ENCODE data around the gene CEP72. TPM values are rescaled to one million over a fixed set of nuclear protein-coding genes. Genes with fewer than 3 reads are reported as not detected.

The CEP72 gene
- total and polyA plus RNA-seq, 2 experiments from 2014 or later: 3.2 to 4.2 TPM

DNA sequence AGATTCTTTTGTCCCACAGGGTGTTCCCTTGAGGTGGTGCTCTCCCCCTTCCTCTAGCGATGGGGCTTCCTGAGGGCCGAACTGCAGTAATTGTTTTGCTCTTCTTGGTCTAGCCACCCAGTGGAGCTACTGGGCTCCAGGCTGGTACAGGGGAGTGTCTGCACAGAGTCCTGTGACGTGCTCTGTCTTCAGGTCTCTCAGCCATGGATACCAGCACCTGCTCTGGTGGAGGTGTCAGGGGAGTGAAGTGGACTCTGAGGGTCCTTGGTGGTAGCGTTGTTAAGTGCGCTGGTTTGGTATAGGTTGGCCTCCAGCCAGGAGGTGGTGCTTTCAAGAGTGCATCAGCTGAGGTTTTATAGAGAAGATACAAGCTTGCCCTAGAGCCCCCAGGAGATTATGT, 20.4 kb upstream of the CEP72 start:
- TF ChIP-seq EZH2phosphoT487 (IDR thresholded peaks at IDR 0.05; ENCODE audit: low read depth, severe bottlenecking, unreplicated experiment): no peak
- TF ChIP-seq EZH2 (IDR thresholded peaks at IDR 0.05; ENCODE audit: borderline replicate concordance): no peak
- TF ChIP-seq, protein P1, sequence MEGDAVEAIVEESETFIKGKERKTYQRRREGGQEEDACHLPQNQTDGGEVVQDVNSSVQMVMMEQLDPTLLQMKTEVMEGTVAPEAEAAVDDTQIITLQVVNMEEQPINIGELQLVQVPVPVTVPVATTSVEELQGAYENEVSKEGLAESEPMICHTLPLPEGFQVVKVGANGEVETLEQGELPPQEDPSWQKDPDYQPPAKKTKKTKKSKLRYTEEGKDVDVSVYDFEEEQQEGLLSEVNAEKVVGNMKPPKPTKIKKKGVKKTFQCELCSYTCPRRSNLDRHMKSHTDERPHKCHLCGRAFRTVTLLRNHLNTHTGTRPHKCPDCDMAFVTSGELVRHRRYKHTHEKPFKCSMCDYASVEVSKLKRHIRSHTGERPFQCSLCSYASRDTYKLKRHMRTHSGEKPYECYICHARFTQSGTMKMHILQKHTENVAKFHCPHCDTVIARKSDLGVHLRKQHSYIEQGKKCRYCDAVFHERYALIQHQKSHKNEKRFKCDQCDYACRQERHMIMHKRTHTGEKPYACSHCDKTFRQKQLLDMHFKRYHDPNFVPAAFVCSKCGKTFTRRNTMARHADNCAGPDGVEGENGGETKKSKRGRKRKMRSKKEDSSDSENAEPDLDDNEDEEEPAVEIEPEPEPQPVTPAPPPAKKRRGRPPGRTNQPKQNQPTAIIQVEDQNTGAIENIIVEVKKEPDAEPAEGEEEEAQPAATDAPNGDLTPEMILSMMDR (IDR thresholded peaks at IDR 0.05; ENCODE audit: poor library complexity): no peak
- Histone ChIP-seq H3K27me3 (peaks cover 8% of the 10 kb centered on the region), H3K9me2 (replicated peaks; ENCODE audit: insufficient read depth) (no peaks in the 10 kb centered on the region), H3K27ac (no peak overlapping the region), H3K79me2 (no peaks in the 10 kb centered on the region), H4K20me1 (ENCODE audit: insufficient read depth, poor library complexity, severe bottlenecking) (no peaks in the 10 kb centered on the region), H3K9me3 (ENCODE audit: low read depth) (no peaks in the 10 kb centered on the region), H3K4me3 (no peak overlapping the region), H3K4me1 (ENCODE audit: insufficient read depth) (no peaks in the 10 kb centered on the region), H3K4me2 (no peak overlapping the region), H2AFZ (no peak overlapping the region), H3K36me3 (replicated peaks; ENCODE audit: insufficient read depth, low read depth) (no peaks in the 10 kb centered on the region)
- no peak for DNase-seq (ENCODE audit: low spot score)
- WGBS (ENCODE audit: low lambda C conversion rate, missing lambda C conversion rate): 90% methylated on average over 5 of the region's 5 CpGs

DNA sequence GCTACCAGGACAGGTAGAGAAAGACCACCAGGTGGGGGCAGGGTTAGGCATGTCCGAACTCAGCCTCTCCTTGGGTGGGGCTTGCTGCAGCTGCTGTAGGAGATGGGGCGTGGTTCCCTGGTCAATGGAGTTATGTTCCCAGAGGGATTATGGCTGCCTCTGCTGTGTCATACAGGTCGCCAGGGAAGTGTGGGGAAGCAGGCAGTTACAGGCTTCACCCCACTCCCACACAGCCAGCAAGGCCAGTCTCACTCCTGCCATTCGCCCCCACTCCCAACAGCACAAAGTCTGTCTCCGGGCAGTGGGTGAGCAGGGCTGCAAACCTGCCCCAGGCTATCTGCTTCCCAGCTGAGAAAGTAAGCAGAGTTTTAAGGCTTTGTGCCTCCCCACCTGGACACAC, 20.0 kb upstream of the CEP72 start:
- Histone ChIP-seq H3K36me3 (replicated peaks; ENCODE audit: insufficient read depth, low read depth) (no peaks in the 10 kb centered on the region), H3K27ac (no peak overlapping the region), H3K79me2 (no peaks in the 10 kb centered on the region), H3K9me3 (ENCODE audit: low read depth) (no peaks in the 10 kb centered on the region), H2AFZ (no peak overlapping the region), H3K4me1 (ENCODE audit: insufficient read depth) (no peaks in the 10 kb centered on the region), H3K4me3 (no peak overlapping the region), H3K9me2 (replicated peaks; ENCODE audit: insufficient read depth) (no peaks in the 10 kb centered on the region), H3K27me3 (peaks cover 12% of the 10 kb centered on the region), H4K20me1 (ENCODE audit: insufficient read depth, poor library complexity, severe bottlenecking) (no peaks in the 10 kb centered on the region), H3K4me2 (no peak overlapping the region)
- WGBS (ENCODE audit: low lambda C conversion rate, missing lambda C conversion rate): 68% methylated on average over 5 of the region's 5 CpGs
- DNase-seq (ENCODE audit: low spot score): no peak
- TF ChIP-seq EZH2phosphoT487 (IDR thresholded peaks at IDR 0.05; ENCODE audit: low read depth, severe bottlenecking, unreplicated experiment) (no peak), EZH2 (IDR thresholded peaks at IDR 0.05; ENCODE audit: borderline replicate concordance) (no peak)
- TF ChIP-seq, protein P1 (IDR thresholded peaks at IDR 0.05; ENCODE audit: poor library complexity): no peak

DNA sequence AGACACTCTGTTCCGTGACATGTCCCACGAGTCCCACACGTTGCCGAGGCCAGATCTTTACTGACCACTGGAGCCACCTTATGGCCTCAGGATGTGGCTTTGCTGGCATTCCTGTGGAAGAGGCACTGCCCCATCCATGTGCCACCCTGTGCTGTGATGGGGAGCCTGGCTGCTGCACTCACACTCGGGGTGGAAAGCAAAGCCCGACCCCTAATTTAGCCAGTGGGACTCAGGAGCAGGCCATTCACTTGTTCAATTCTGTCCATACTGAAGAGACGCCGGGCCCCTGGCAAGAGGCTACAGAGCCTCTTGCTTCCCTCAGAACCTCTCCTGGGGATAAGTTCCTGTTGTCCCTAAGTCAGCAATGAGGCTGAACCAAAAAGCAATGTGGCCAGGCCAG, 18.6 kb upstream of the CEP72 start:
- Histone ChIP-seq H3K9me2 (replicated peaks; ENCODE audit: insufficient read depth) (no peaks in the 10 kb centered on the region), H4K20me1 (ENCODE audit: insufficient read depth, poor library complexity, severe bottlenecking) (no peaks in the 10 kb centered on the region), H3K4me2 (no peak overlapping the region), H3K36me3 (replicated peaks; ENCODE audit: insufficient read depth, low read depth) (no peaks in the 10 kb centered on the region), H3K4me1 (ENCODE audit: insufficient read depth) (no peaks in the 10 kb centered on the region), H3K4me3 (no peak overlapping the region), H3K9me3 (ENCODE audit: low read depth) (no peaks in the 10 kb centered on the region), H3K79me2 (no peaks in the 10 kb centered on the region), H2AFZ (no peak overlapping the region), H3K27ac (no peak overlapping the region), H3K27me3 (peaks cover 25% of the 10 kb centered on the region)
- TF ChIP-seq EZH2 (IDR thresholded peaks at IDR 0.05; ENCODE audit: borderline replicate concordance) (no peak), EZH2phosphoT487 (IDR thresholded peaks at IDR 0.05; ENCODE audit: low read depth, severe bottlenecking, unreplicated experiment) (no peak)
- TF ChIP-seq, protein P1 (IDR thresholded peaks at IDR 0.05; ENCODE audit: poor library complexity): no peak
- no peak for DNase-seq (ENCODE audit: low spot score)
- 88% methylated on average over 8 of the region's 8 CpGs for WGBS (ENCODE audit: low lambda C conversion rate, missing lambda C conversion rate)

Measured in hepatocyte (in vitro differentiated cells).